Fibroblast of lung (primary cell): ENCODE data around the gene HNRNPAB. TPM values are rescaled to one million over a fixed set of nuclear protein-coding genes. Genes with fewer than 3 reads are reported as not detected.
A peak's percentile ranks its signal among the peaks of the same experiment; 100 is the strongest.
"Not testable (repeated sequence)": the region's sequence is repeated elsewhere in the genome, so short reads cannot be mapped to it uniquely, and the experiment has no call there.

Experiments
- DNase-seq, 2 donors: peaks; one replicate each; pipeline versions ENCODE4 v3.0.0 to v3.0.0-alpha.2; 2010; ENCODE audit warnings: low read depth in 2 of 2
- H2AFZ ChIP-seq: 2 replicates; pipeline ENCODE4 v1.5.1; 2012; ENCODE audit warnings: low read length, control low read depth, inconsistent platforms
- H3K27ac ChIP-seq: 2 replicates; pipeline ENCODE4 v1.5.1; 2011; ENCODE audit warnings: low read length, control low read depth; ENCODE audit not compliant: insufficient read depth
- H3K27me3 ChIP-seq: 2 replicates; pipeline ENCODE4 v1.5.1; 2011; ENCODE audit warnings: mild to moderate bottlenecking, low read length; ENCODE audit not compliant: control insufficient read depth, insufficient read depth
- H3K36me3 ChIP-seq: 2 replicates; pipeline ENCODE4 v1.5.1; 2011; ENCODE audit warnings: low read length; ENCODE audit not compliant: control insufficient read depth, insufficient read depth
- H3K4me1 ChIP-seq: 2 replicates; pipeline ENCODE4 v1.5.1; 2011; ENCODE audit warnings: low read length; ENCODE audit not compliant: control insufficient read depth, insufficient read depth; ENCODE audit errors: extremely low read depth
- H3K4me2 ChIP-seq: 2 replicates; pipeline ENCODE4 v1.5.1; 2011; ENCODE audit warnings: low read length, control low read depth; ENCODE audit not compliant: insufficient read depth; ENCODE audit errors: extremely low read depth
- H3K4me3 ChIP-seq, 4 experiments: fragments of 200-600 bp in 1 of 4; sonication (generic) in 1 of 4; replicated peaks in 1 of 4; 2 replicates each; pipeline ENCODE4 v1.5.1; 2011 to 2016; ENCODE audit warnings: low read length in 4 of 4, low read depth in 3 of 4, mild to moderate bottlenecking in 3 of 4, control low read depth in 2 of 4, inconsistent platforms in 1 of 4, mixed read lengths in 1 of 4; ENCODE audit not compliant: insufficient read depth in 1 of 4; ENCODE audit errors: control extremely low read depth in 1 of 4
- H3K79me2 ChIP-seq: 2 replicates; pipeline ENCODE4 v1.5.1; 2012; ENCODE audit warnings: mild to moderate bottlenecking, low read length, inconsistent platforms; ENCODE audit not compliant: control insufficient read depth, insufficient read depth
- H3K9ac ChIP-seq: 2 replicates; pipeline ENCODE4 v1.5.1; 2011; ENCODE audit warnings: mild to moderate bottlenecking, low read length, control low read depth; ENCODE audit not compliant: insufficient read depth
- H3K9me3 ChIP-seq: 2 replicates; pipeline ENCODE4 v1.5.1; 2012; ENCODE audit warnings: low read depth, low read length; ENCODE audit not compliant: control insufficient read depth, insufficient read depth
- H4K20me1 ChIP-seq: 2 replicates; pipeline ENCODE4 v1.5.1; 2011; ENCODE audit warnings: low read length; ENCODE audit not compliant: control insufficient read depth, insufficient read depth; ENCODE audit errors: extremely low read depth
- EZH2 ChIP-seq: IDR thresholded peaks from 2 replicates; pipeline ENCODE4 v1.5.1; 2012; ENCODE audit warnings: low read length, control low read depth, mild to moderate bottlenecking; ENCODE audit errors: missing control alignments
- polyA plus RNA-seq, 2 donors: library from polyadenylated mRNA; depleted of rRNA in 1 of 2; stranded (reverse) in 1 of 2; unstranded in 1 of 2; fragments of >200 nt; gene quantifications; 2 replicates each; pipeline ENCODE4 v1.2.1, GENCODE V29; 2011 to 2012; ENCODE audit warnings: missing spikeins in 1 of 2
- total RNA-seq: library from RNA; depleted of rRNA; stranded (reverse); fragments of >200 nt; gene quantifications from 2 replicates; pipeline ENCODE4 v1.2.1, GENCODE V29; 2014
- TF ChIP-seq, protein P1 (sequence below), 2 donors: IDR thresholded peaks in 1 of 2; conservative IDR thresholded peaks in 1 of 2; 1 replicate in 1 of 2; 2 replicates in 1 of 2; pipeline ENCODE4 v1.5.1; 2011 to 2012; ENCODE audit warnings: low read length in 2 of 2, control low read depth in 1 of 2, inconsistent platforms in 1 of 2, low read depth in 1 of 2, mild to moderate bottlenecking in 1 of 2

Gene HNRNPAB
- total and polyA plus RNA-seq, 2 donors (not counting 1 experiment from before 2014, with no cell fraction given), result 23.1 to 106 TPM

DNA sequence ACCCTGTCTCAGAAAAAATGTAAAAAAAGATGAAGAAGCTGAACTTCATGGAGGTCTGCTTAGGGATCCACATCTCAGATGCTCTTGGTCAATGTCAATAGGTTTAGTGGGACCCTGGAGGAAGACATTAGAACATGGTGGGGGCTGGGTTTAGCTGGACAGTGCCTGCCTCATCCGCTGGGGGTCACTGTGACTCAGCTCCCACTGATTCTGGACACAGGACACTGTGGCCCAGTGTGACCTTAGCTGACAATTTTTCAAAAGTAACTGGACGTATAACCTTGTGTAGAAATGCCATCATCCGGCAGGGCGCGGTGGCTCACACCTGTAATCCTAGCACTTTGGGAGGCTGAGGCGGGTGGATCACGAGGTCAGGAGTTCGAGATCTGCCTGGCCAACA is 7.3 kb upstream of the HNRNPAB start:
- no peak overlapping the region for H3K9ac ChIP-seq
- no peaks in the 10 kb centered on the region for H3K79me2 ChIP-seq
- no peaks in the 10 kb centered on the region for H4K20me1 ChIP-seq

DNA sequence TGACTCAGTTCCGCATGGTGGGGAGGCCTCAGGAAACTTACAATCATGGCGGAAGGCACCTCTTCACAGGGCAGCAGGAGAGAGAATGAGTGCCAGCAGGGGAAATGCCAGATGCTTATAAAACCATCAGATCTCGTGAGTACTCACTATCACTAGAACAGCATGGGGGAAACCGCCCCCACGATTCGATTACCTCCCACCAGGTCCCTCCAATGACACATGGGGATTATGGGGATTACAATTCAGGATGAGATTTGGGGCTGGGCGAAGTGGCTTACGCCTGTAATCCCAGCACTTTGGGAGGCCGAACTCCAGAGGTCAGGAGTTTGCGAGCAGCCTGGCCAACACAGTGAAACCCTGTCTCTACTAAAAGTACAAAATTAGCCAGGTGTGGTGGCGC is 6.2 kb upstream of the HNRNPAB start:
- not testable (repeated sequence) for H4K20me1 ChIP-seq, H3K4me1 ChIP-seq, H3K79me2 ChIP-seq, H3K27ac ChIP-seq, H3K9ac ChIP-seq, DNase-seq, H3K9me3 ChIP-seq, H2AFZ ChIP-seq, H3K36me3 ChIP-seq, H3K4me2 ChIP-seq, H3K4me3 ChIP-seq
- peaks cover 12% of the 10 kb centered on the region for H3K27me3 ChIP-seq

More for the DNA sequence above, 7.3 kb upstream of the HNRNPAB start:
- no peaks in the 10 kb centered on the region for H3K36me3 ChIP-seq
- no peak for DNase-seq
- H3K4me2 ChIP-seq, result no peak overlapping the region
- H3K27me3 ChIP-seq, result peaks cover 13% of the 10 kb centered on the region
- no peak overlapping the region for H2AFZ ChIP-seq
- H3K27ac ChIP-seq, result no peak overlapping the region
- H3K4me3 ChIP-seq, result no peak overlapping the region
- peaks cover 4% of the 10 kb centered on the region for H3K4me1 ChIP-seq
- TF ChIP-seq, protein P1, sequence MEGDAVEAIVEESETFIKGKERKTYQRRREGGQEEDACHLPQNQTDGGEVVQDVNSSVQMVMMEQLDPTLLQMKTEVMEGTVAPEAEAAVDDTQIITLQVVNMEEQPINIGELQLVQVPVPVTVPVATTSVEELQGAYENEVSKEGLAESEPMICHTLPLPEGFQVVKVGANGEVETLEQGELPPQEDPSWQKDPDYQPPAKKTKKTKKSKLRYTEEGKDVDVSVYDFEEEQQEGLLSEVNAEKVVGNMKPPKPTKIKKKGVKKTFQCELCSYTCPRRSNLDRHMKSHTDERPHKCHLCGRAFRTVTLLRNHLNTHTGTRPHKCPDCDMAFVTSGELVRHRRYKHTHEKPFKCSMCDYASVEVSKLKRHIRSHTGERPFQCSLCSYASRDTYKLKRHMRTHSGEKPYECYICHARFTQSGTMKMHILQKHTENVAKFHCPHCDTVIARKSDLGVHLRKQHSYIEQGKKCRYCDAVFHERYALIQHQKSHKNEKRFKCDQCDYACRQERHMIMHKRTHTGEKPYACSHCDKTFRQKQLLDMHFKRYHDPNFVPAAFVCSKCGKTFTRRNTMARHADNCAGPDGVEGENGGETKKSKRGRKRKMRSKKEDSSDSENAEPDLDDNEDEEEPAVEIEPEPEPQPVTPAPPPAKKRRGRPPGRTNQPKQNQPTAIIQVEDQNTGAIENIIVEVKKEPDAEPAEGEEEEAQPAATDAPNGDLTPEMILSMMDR (conservative IDR thresholded peaks at IDR 0.05 in 1 of 2, IDR thresholded peaks at IDR 0.05 in 1 of 2; ENCODE audit: low read depth in 1 of 2, low read length in 2 of 2), result peak; percentile 14 to 40
- no peak for TF ChIP-seq EZH2
- H3K9me3 ChIP-seq, result no peaks in the 10 kb centered on the region

DNA sequence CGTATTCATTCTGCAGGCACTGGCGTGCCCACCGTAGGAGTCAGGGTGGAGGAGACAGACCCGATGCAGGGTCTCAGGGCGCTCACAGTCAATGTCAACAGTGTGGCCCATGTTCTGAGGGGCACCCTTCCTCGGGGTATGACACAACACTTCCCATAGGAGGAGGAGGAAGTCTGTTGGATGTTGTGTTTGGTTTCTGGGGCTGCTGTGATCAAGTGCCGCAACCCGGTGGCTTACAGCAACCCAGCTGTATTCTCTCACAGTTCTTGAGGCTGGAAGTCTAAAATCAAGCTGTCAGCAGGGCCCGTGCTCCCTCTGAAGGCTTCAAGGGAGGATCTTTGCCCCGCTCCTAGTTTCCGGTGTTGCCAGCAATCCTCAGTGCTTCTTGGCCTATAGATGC is 5.6 kb upstream of the HNRNPAB start:
- Histone ChIP-seq H2AFZ (no peak overlapping the region), H3K4me3 (no peak overlapping the region), H3K4me2 (no peak overlapping the region), H3K36me3 (no peaks in the 10 kb centered on the region), H3K27ac (no peak overlapping the region), H3K79me2 (no peaks in the 10 kb centered on the region), H3K27me3 (peaks cover 8% of the 10 kb centered on the region), H3K4me1 (peaks cover 4% of the 10 kb centered on the region), H3K9me3 (no peaks in the 10 kb centered on the region), H3K9ac (no peak overlapping the region), H4K20me1 (no peaks in the 10 kb centered on the region)
- TF ChIP-seq, protein P1 (conservative IDR thresholded peaks at IDR 0.05 in 1 of 2, IDR thresholded peaks at IDR 0.05 in 1 of 2; ENCODE audit: low read depth in 1 of 2, low read length in 2 of 2), result no peak
- no peak for TF ChIP-seq EZH2
- DNase-seq, result no peak
